Fibroblast of gingiva (primary cell): Measurements from ENCODE around the gene LKAAEAR1.

Source experiments
- DNase-seq: peaks from one replicate; pipeline ENCODE4 v3.0.0-alpha.2; 2011; ENCODE audit warnings: low read depth

LKAAEAR1 gene

DNA sequence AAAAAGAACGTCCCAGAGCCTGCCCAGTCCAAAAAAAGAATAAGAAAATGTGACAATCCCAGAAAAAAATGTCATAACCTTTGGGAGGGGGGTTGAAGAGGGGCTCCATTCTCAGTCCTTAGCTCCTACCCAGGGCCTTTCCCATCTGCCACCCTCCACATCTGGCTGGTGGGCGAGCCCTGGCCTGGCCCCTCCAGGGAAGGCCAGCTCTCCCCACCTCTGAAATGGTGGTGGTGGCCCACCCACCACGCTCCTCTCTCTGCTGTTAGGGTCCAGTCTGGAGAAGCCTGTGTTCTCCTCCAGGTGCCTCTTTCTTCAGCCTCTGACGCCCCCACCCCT is 5.3 kb downstream of the LKAAEAR1 start:
- no peak for DNase-seq

GRCh38 chr20:64077876-64078551 is 6.2 kb downstream of the LKAAEAR1 start:
- no peak for DNase-seq

- no peak for DNase-seq
These were observed 6.7 kb downstream of the LKAAEAR1 start for GRCh38 chr20:64077541-64077875.

GRCh38 chr20:64077094-64077493 is 7.1 kb downstream of the LKAAEAR1 start:
- no peak for DNase-seq

GRCh38 chr20:64076061-64076997 is 7.9 kb downstream of the LKAAEAR1 start:
- no peak for DNase-seq

GRCh38 chr20:64075556-64075955 is 8.6 kb downstream of the LKAAEAR1 start:
- no peak for DNase-seq

DNA sequence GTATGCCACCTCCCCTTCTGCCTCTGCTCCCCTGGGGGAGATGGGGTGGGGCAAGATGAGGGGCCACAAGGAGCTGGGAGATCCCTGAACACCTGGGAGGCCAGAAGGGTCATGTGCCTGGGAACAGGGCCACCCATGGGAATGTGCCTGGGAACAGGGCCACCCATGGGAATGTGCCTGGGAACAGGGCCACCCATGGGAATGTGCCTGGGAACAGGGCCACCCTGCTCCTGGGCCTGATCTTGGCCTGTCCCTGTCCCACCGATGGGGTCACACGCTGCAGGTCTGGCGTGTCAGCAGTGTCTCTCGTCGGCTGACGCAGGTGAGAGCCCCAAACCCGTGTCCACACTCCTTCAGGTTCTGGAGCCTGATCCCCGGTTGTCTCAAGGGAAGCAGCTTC is 9.2 kb downstream of the LKAAEAR1 start:
- no peak for DNase-seq

GRCh38 chr20:64074184-64074789 is 9.9 kb downstream of the LKAAEAR1 start:
- DNase-seq, result no peak

GRCh38 chr20:64073476-64074183 is 10.6 kb downstream of the LKAAEAR1 start:
- no peak for DNase-seq

DNA sequence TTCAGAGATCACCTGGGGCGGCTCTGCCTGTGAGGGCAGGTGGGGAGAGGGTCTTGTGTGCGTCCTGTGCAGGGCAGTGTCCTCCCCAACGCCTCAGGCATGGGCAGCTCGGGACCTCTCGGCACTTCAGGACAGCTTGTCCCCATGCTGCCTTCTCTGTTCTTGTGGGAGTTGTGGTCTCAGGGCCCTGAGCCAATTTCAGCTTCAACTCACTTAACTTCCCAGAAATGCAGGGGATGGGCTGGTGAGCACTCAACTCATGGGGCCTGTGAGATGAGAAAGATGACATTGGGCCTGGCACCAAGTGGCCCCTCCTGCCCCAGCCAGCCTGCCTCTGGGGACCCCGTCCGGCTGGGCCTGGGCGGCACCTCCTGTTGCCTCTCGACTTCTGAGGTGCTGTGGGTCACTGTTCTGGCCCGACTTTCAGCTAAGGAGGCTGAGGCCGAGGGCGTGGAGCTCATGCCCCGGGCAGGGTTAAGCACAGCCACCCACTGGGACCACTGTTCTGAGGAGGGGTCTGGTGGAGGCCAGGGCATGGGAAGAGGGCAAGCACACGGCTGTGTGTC is 11.6 kb downstream of the LKAAEAR1 start:
- no peak for DNase-seq

- DNase-seq, result no peak
These were observed 12.6 kb downstream of the LKAAEAR1 start for GRCh38 chr20:64071341-64072332.

DNA sequence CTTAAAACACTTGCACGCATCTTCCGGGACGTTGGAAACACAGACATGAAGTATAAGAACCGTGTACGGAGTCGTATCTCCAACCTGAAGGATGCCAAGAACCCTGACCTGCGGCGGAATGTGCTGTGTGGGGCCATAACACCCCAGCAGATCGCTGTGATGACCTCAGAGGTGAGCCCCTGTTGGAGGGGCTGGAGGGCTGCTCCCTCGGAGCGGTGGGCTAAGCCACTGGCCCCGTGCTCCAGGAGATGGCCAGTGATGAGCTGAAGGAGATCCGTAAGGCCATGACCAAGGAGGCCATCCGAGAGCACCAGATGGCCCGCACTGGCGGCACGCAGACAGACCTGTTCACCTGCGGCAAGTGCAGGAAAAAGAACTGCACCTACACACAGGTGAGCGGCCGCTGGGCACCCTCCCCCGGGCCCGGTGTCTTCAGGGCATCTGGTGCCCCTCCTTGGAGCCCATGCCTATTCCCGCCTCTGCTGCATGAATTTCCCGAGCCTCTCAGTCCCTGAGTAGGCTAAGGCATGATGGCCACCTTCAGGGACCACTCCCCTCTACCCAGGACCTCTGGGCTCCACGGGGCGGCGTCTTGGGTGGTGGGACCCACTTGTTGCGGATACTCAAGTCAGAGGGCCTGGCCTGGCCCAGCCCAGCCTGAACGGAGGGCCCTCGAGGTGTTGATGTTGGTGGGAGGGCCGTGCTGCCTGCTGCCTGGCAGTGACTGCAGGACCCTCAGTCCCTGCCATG is 13.8 kb downstream of the LKAAEAR1 start:
- no peak for DNase-seq

DNA sequence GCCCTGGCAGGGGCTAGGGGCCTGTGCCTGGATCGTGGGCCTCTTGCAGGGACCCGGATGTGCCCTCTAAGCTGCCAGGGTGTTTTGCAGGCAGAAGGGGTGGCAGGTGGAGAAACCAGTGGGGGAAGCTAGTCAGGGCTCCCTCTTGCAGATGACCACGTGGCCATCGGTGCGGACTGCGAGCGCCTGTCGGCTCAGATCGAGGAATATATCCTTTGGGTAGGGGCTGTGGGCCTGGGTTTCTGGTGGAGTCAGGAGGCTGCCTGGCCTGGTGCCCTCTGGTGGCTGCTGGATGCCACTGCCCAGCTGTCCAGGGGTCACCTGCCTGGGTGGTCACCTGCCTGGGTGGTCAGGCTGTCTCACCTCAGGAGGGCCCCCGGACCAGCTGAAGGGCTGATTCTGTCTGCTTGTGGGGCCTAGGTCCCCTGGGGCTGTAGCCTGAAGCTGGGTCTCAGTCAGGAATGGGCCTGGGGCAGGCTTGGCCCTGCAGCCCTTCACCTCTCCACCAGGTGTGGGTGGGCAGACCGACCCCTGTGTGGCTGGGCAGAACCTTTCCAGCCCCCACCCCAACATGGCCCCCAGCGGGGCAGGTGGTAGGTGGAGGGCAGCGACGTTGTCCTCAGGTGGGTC is 14.5 kb downstream of the LKAAEAR1 start:
- DNase-seq, result no peak

GRCh38 chr20:64069209-64069613 is 15.0 kb downstream of the LKAAEAR1 start:
- no peak for DNase-seq

GRCh38 chr20:64068386-64069208 is 15.6 kb downstream of the LKAAEAR1 start:
- DNase-seq, result no peak

- no peak for DNase-seq
These were observed 16.4 kb downstream of the LKAAEAR1 start for GRCh38 chr20:64067733-64068307.

DNA sequence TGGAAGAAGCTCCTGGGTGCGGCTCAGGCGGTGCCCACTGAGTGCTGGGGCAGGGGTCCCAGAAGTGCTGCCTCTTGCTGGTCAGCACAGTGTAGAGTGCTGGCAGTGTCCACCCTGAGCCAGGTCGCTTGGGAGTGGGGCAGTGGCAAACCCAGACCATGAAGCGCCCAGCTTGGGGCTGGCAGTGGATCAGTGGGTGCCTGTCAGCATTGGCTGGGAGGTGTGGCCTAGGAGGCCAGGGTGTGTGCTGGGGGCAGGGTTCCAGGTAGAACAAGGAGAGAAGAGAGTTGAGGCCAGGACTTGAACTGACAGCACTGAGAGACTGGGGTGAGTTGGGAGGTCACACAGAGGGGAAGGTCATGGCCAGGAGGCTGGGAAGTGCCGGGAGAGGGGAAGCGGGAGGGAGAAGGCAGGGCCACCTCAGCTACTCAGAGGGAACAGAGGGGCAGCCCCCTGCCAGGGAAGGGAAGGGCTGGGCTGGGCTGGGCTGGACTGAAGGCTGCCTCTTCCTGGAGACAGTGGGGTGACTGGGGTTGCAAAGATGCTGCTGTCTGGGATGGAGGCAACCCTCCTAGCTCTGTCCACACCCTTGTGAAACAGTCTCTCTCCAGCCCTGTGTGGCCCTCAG is 17.1 kb downstream of the LKAAEAR1 start:
- DNase-seq, result no peak

GRCh38 chr20:64065974-64066343 is 18.2 kb downstream of the LKAAEAR1 start:
- DNase-seq, result peak; percentile 61
